Adipocyte (in vitro differentiated cells): ENCODE data around the gene CHRNB2.

Source experiments
- DNase-seq: peaks from one replicate; pipeline ENCODE4 v3.0.0-alpha.2; 2015; ENCODE audit warnings: low read depth
- H3K27me3 ChIP-seq: replicated peaks from 2 replicates; pipeline ENCODE4 v1.7.0; 2013; ENCODE audit warnings: mild to moderate bottlenecking, low read length, moderate library complexity; ENCODE audit not compliant: control insufficient read depth, insufficient read depth
- H3K36me3 ChIP-seq: 2 replicates; pipeline ENCODE4 v1.7.0; 2013; ENCODE audit warnings: low read length, mild to moderate bottlenecking, moderate library complexity; ENCODE audit not compliant: control insufficient read depth, insufficient read depth, severe bottlenecking
- H3K4me1 ChIP-seq: 2 replicates; pipeline ENCODE4 v1.7.0; 2013; ENCODE audit warnings: mild to moderate bottlenecking, low read length, moderate library complexity; ENCODE audit not compliant: control insufficient read depth, insufficient read depth
- H3K4me3 ChIP-seq: 2 replicates; pipeline ENCODE4 v1.7.0; 2013; ENCODE audit warnings: mild to moderate bottlenecking, low read length, moderate library complexity
- H3K9ac ChIP-seq: 2 replicates; pipeline ENCODE4 v1.7.0; 2013; ENCODE audit warnings: mild to moderate bottlenecking, low read length, moderate library complexity
- H3K9me3 ChIP-seq: 2 replicates; pipeline ENCODE4 v1.7.0; 2013; ENCODE audit warnings: mild to moderate bottlenecking, low read length, moderate library complexity; ENCODE audit not compliant: control insufficient read depth

CHRNB2 gene

GRCh38 chr1:154615411-154615810 lies 47.8 kb downstream of the CHRNB2 start:
- Histone ChIP-seq H3K9me3 (no peaks in the 10 kb centered on the region), H3K36me3 (no peaks in the 10 kb centered on the region), H3K4me1 (no peaks in the 10 kb centered on the region), H3K4me3 (no peak overlapping the region), H3K9ac (no peak overlapping the region), H3K27me3 (no peaks in the 10 kb centered on the region)
- DNase-seq = no peak

- H3K36me3 ChIP-seq = no peaks in the 10 kb centered on the region
- H3K4me1 ChIP-seq = no peaks in the 10 kb centered on the region
- H3K4me3 ChIP-seq = no peak overlapping the region
- no peak overlapping the region for H3K9ac ChIP-seq
- H3K9me3 ChIP-seq = no peaks in the 10 kb centered on the region
- no peak for DNase-seq
- H3K27me3 ChIP-seq = no peaks in the 10 kb centered on the region
Observed at GRCh38 chr1:154616659-154617345, 49.2 kb downstream of the CHRNB2 start.

GRCh38 chr1:154619181-154619948 lies 51.8 kb downstream of the CHRNB2 start:
- no peaks in the 10 kb centered on the region for H3K27me3 ChIP-seq
- no peak overlapping the region for H3K4me3 ChIP-seq
- no peaks in the 10 kb centered on the region for H3K9me3 ChIP-seq
- H3K4me1 ChIP-seq = no peaks in the 10 kb centered on the region
- no peak overlapping the region for H3K9ac ChIP-seq
- H3K36me3 ChIP-seq = peaks cover 5% of the 10 kb centered on the region
- DNase-seq = no peak

- Histone ChIP-seq H3K4me1 (peaks cover 10% of the 10 kb centered on the region), H3K4me3 (no peak overlapping the region), H3K27me3 (no peaks in the 10 kb centered on the region), H3K36me3 (peaks cover 5% of the 10 kb centered on the region), H3K9me3 (no peaks in the 10 kb centered on the region), H3K9ac (no peak overlapping the region)
- no peak for DNase-seq
Observed at GRCh38 chr1:154620751-154621150, 53.2 kb downstream of the CHRNB2 start.

GRCh38 chr1:154621875-154622274 lies 54.3 kb downstream of the CHRNB2 start:
- no peak overlapping the region for H3K9ac ChIP-seq
- H3K36me3 ChIP-seq = peaks cover 5% of the 10 kb centered on the region
- peaks cover 16% of the 10 kb centered on the region for H3K4me1 ChIP-seq
- H3K4me3 ChIP-seq = no peak overlapping the region
- no peak for DNase-seq
- H3K9me3 ChIP-seq = no peaks in the 10 kb centered on the region
- H3K27me3 ChIP-seq = no peaks in the 10 kb centered on the region

GRCh38 chr1:154622503-154623039 lies 55.0 kb downstream of the CHRNB2 start:
- peaks cover 5% of the 10 kb centered on the region for H3K36me3 ChIP-seq
- no peak overlapping the region for H3K9ac ChIP-seq
- H3K27me3 ChIP-seq = no peaks in the 10 kb centered on the region
- peaks cover 17% of the 10 kb centered on the region for H3K4me1 ChIP-seq
- DNase-seq = no peak
- H3K9me3 ChIP-seq = no peaks in the 10 kb centered on the region
- no peak overlapping the region for H3K4me3 ChIP-seq

GRCh38 chr1:154623358-154623757 lies 55.8 kb downstream of the CHRNB2 start:
- Histone ChIP-seq H3K9me3 (no peaks in the 10 kb centered on the region), H3K4me1 (peaks cover 17% of the 10 kb centered on the region), H3K27me3 (no peaks in the 10 kb centered on the region), H3K9ac (no peak overlapping the region), H3K4me3 (no peak overlapping the region), H3K36me3 (peaks cover 5% of the 10 kb centered on the region)
- DNase-seq = no peak

GRCh38 chr1:154624746-154625643 lies 57.4 kb downstream of the CHRNB2 start:
- Histone ChIP-seq H3K27me3 (no peaks in the 10 kb centered on the region), H3K9ac (peak overlapping the region; percentile 20), H3K9me3 (peaks cover 3% of the 10 kb centered on the region), H3K36me3 (peaks cover 5% of the 10 kb centered on the region), H3K4me1 (peaks cover 17% of the 10 kb centered on the region), H3K4me3 (no peak overlapping the region)
- peak; percentile 73 for DNase-seq

- peaks cover 7% of the 10 kb centered on the region for H3K9me3 ChIP-seq
- H3K36me3 ChIP-seq = peaks cover 5% of the 10 kb centered on the region
- DNase-seq = no peak
- H3K4me1 ChIP-seq = peaks cover 17% of the 10 kb centered on the region
- H3K4me3 ChIP-seq = peak overlapping the region; percentile 95
- H3K9ac ChIP-seq = peak overlapping the region; percentile 94
- H3K27me3 ChIP-seq = no peaks in the 10 kb centered on the region
Observed at GRCh38 chr1:154626456-154627256, 59.1 kb downstream of the CHRNB2 start.

GRCh38 chr1:154627257-154628120 lies 59.9 kb downstream of the CHRNB2 start:
- H3K27me3 ChIP-seq = peaks cover 3% of the 10 kb centered on the region
- peak overlapping the region; percentile 94 for H3K9ac ChIP-seq
- peak; percentile 93 for DNase-seq
- peaks cover 7% of the 10 kb centered on the region for H3K9me3 ChIP-seq
- H3K4me3 ChIP-seq = peak overlapping the region; percentile 95
- H3K36me3 ChIP-seq = peaks cover 4% of the 10 kb centered on the region
- peaks cover 17% of the 10 kb centered on the region for H3K4me1 ChIP-seq
